Panc1 (cell line): Measurements from ENCODE around the gene SSH3. TPM values are rescaled to one million over a fixed set of nuclear protein-coding genes. Genes with fewer than 3 reads are reported as not detected.

Source experiments
- ATAC-seq: fragments of 200-7000 bp; cut with Tn5 transposase; 2 replicates; pipeline ENCODE4 v1.9.1; 2020; ENCODE audit warnings: mild to moderate bottlenecking, moderate library complexity
- BruUV-seq: library from RNA; stranded (reverse); fragments of 400-500 nt; replicated peaks from 2 replicates; lab custom pipeline; 2021; lab: Mats Ljungman, UMichigan
- CTCF ChIA-PET: fragments of 300-600 bp; sonication (Branson Sonifier 250); formaldehyde crosslinking; loops from one replicate; lab custom pipeline; 2022; ENCODE audit warnings: antibody characterized with exemption; lab: Charles Lee
- POLR2A ChIA-PET: fragments of 300-600 bp; sonication (Branson Sonifier 250); formaldehyde crosslinking; loops from one replicate; lab custom pipeline; 2022; ENCODE audit warnings: antibody characterized with exemption; lab: Charles Lee
- DNase-seq: peaks from one replicate; pipeline ENCODE4 v3.0.0-alpha.2; 2010; ENCODE audit warnings: low read depth, low spot score
- H3K27ac ChIP-seq: 2 replicates; pipeline ENCODE4 v1.5.1; 2011; ENCODE audit warnings: mild to moderate bottlenecking, low read length, inconsistent platforms
- H3K27me3 ChIP-seq: fragments of 200-500 bp; sonication (Bioruptor generic); 2 replicates; pipeline ENCODE4 v1.6.0; 2014; ENCODE audit warnings: low read length, inconsistent platforms; ENCODE audit not compliant: control insufficient read depth, insufficient read depth
- H3K36me3 ChIP-seq: fragments of 200-500 bp; sonication (Bioruptor generic); 2 replicates; pipeline ENCODE4 v1.5.1; 2014; ENCODE audit warnings: inconsistent platforms, mild to moderate bottlenecking, low read length, moderate library complexity; ENCODE audit not compliant: control insufficient read depth, insufficient read depth
- H3K4me1 ChIP-seq: 2 replicates; pipeline ENCODE4 v1.5.1; 2011; ENCODE audit warnings: inconsistent platforms, mild to moderate bottlenecking, low read length, moderate library complexity; ENCODE audit not compliant: control insufficient read depth, insufficient read depth
- H3K4me3 ChIP-seq, 2 experiments: 2 replicates each; pipeline ENCODE4 v1.5.1; 2011 to 2012; ENCODE audit warnings: low read depth in 2 of 2, low read length in 2 of 2, mild to moderate bottlenecking in 2 of 2, inconsistent platforms in 1 of 2, moderate library complexity in 1 of 2
- H3K9me3 ChIP-seq: fragments of 200-500 bp; sonication (Bioruptor generic); 2 replicates; pipeline ENCODE4 v1.5.1; 2014; ENCODE audit warnings: low read depth, mild to moderate bottlenecking, inconsistent platforms, low read length, moderate library complexity; ENCODE audit not compliant: control insufficient read depth, insufficient read depth
- CTCF ChIP-seq: fragments of 450-650 bp; IDR thresholded peaks from 2 replicates; pipeline ENCODE4 v1.5.1; 2017; ENCODE audit warnings: mild to moderate bottlenecking
- POLR2AphosphoS5 ChIP-seq: IDR thresholded peaks from 2 replicates; pipeline ENCODE4 v1.6.1; 2012; ENCODE audit warnings: mild to moderate bottlenecking, low read depth, low read length, moderate library complexity
- REST ChIP-seq, 2 experiments: IDR thresholded peaks; 2 replicates each; pipeline ENCODE4 v1.6.1; 2011 to 2012; ENCODE audit warnings: low read depth in 2 of 2, control low read depth in 1 of 2, low read length in 1 of 2, mild to moderate bottlenecking in 1 of 2, moderate library complexity in 1 of 2; ENCODE audit not compliant: insufficient read depth in 1 of 2
- SIN3A ChIP-seq: IDR thresholded peaks from 2 replicates; pipeline ENCODE4 v1.6.1; 2012; ENCODE audit warnings: low read depth, mild to moderate bottlenecking, low read length, moderate library complexity, borderline replicate concordance; ENCODE audit not compliant: insufficient read depth
- TCF7L2 ChIP-seq: IDR thresholded peaks from 2 replicates; pipeline ENCODE4 v1.6.1; 2011; ENCODE audit warnings: mild to moderate bottlenecking, low read depth, low read length, inconsistent platforms
- in situ Hi-C: cut with HindIII; loops from 2 replicates; pipeline ENCODE4 v1.10.0; 2016; ENCODE audit warnings: low sequenced_read_pairs, low pct_unique_long_range_greater_than_20kb
- intact Hi-C: fragments of 100-400 bp; cut with micrococcal nuclease; formaldehyde crosslinking; loops from one replicate; pipeline ENCODE4 v1.10.0; 2022; ENCODE audit not compliant: unreplicated experiment
- total RNA-seq: library from RNA; stranded (reverse); gene quantifications from one replicate; pipeline ENCODE4 v1.2.1, GENCODE V29; 2021; ENCODE audit not compliant: unreplicated experiment

The SSH3 gene
- total RNA-seq, 1 experiment from 2014 or later = 79.8 TPM

- intact Hi-C loops (no loop called here), in situ Hi-C loops (no loop called here)
- H3K4me1 ChIP-seq = peaks cover 43% of the 10 kb centered on the region
- DNase-seq (no peak), ATAC-seq (peak; percentile 22)
- ChIA-PET CTCF (interaction anchor here (0.5 to 7.9 kb wide), 19 partner anchors 10 to 832 kb away, joined by 3 to 207 read pairs (median 4); partner anchors contain the start of genes CLCF1 and PPP1CA), POLR2A (interaction anchor here (0.5 to 0.9 kb wide), 5 partner anchors 30 to 687 kb away, joined by 3 to 8 read pairs (median 3); no protein-coding TSS in a partner anchor)
- no peaks in the 10 kb centered on the region for H3K9me3 ChIP-seq
- H3K4me3 ChIP-seq = no peak overlapping the region; a peak in 1 of 4 replicates
- no peaks in the 10 kb centered on the region for H3K36me3 ChIP-seq
- H3K27ac ChIP-seq = peak overlapping the region; percentile 76
- no TSS peak for BruUV-seq
- no peaks in the 10 kb centered on the region for H3K27me3 ChIP-seq
- no peak for TF ChIP-seq SIN3A
- TF ChIP-seq POLR2AphosphoS5 = peak; percentile 34; the same call in 1 of the 2 replicates
- no peak for TF ChIP-seq TCF7L2
- TF ChIP-seq CTCF = peak; percentile 99
- TF ChIP-seq REST (IDR thresholded peaks at IDR 0.05; ENCODE audit: insufficient read depth in 1 of 2, low read depth in 2 of 2, low read length in 1 of 2) = no peak
Observed at GRCh38 chr11:67351275-67352005, 48.1 kb downstream of the SSH3 start.

- ATAC-seq = peak; percentile 2
- DNase-seq = no peak
- Histone ChIP-seq H3K9me3 (no peaks in the 10 kb centered on the region), H3K4me1 (peaks cover 56% of the 10 kb centered on the region), H3K27ac (peak overlapping the region; percentile 94), H3K36me3 (no peaks in the 10 kb centered on the region), H3K27me3 (no peaks in the 10 kb centered on the region), H3K4me3 (peak overlapping the region; percentile 67 to 74)
- TSS peak; percentile 95 for BruUV-seq
- POLR2A ChIA-PET = interaction anchor here (0.5 to 2.3 kb wide), 6 partner anchors 22 to 283 kb away, joined by 3 to 32 read pairs (median 6); no protein-coding TSS in a partner anchor
- 0 out of 2 replicates have a peak, but pooled peaks have one; percentile 20 for TF ChIP-seq POLR2AphosphoS5
- TF ChIP-seq REST (IDR thresholded peaks at IDR 0.05; ENCODE audit: insufficient read depth in 1 of 2, low read depth in 2 of 2, low read length in 1 of 2) = no peak
- TF ChIP-seq TCF7L2 = no peak
- TF ChIP-seq CTCF = no peak
- 0 out of 2 replicates have a peak, but pooled peaks have one; percentile 40 for TF ChIP-seq SIN3A
- intact Hi-C loops (no loop called here), in situ Hi-C loops (no loop called here)
- CTCF ChIA-PET = interaction anchor here (0.6 to 7.9 kb wide), 5 partner anchors 17 to 86 kb away, joined by 3 to 207 read pairs (median 6); partner anchors contain the start of genes CLCF1 and GRK2
Observed at GRCh38 chr11:67352546-67353316, 49.4 kb downstream of the SSH3 start.
